ENCODE measurements around the gene NAGA.
"Not testable (repeated sequence)": the region's sequence is repeated elsewhere in the genome, so short reads cannot be mapped to it uniquely, and the experiment has no call there.

DNA sequence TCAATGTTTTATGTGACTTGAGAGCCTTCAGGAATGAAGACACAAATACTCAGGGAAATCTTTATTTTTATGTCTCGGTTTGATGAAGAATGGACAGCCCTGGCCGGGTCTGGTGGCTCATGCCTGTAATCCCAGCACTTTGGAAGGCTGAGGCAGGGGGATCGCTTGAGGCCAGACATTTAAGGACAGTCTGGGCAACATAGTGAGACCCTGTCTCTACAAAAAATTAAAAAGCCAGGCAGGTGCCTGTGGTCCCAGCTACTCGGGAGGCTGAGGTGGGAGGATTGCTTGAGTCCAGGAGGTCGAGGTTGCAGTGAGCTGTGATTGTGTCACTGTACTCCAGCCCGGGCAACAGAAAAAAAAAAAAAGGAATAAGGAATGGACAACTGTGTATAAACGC, 896 bp upstream of the NAGA start:
- TF ChIP-seq RCOR1 (IDR thresholded peaks at IDR 0.05; ENCODE audit: low read depth, low read length); POLR2A (IDR thresholded peaks at IDR 0.05; ENCODE audit: low read length): not testable (repeated sequence)

All from A549 (cell line).